Heart left ventricle (tissue), 16 donors: ENCODE data around the gene COX19. TPM values are rescaled to one million over a fixed set of nuclear protein-coding genes. Genes with fewer than 3 reads are reported as not detected.

Experiments
- ATAC-seq, 4 donors: fragments of 200-7000 bp; cut with Tn5 transposase; one replicate each; pipeline ENCODE4 v1.9.1; 2020 to 2022; ENCODE audit warnings: moderate library complexity in 4 of 4, mild to moderate bottlenecking in 3 of 4, moderate number of reproducible peaks in 1 of 4
- DNase-seq, 5 donors: peaks; one replicate each; pipeline ENCODE4 v3.0.0-alpha.2; 2020
- H3K27ac ChIP-seq, 12 donors: fragments of 200-600 bp; sonication (generic) in 4 of 12; one replicate each; pipeline versions ENCODE4 v1.5.0 to v1.8.0; 2016 to 2022; ENCODE audit warnings: mild to moderate bottlenecking in 2 of 12
- H3K27me3 ChIP-seq, 9 donors: fragments of 200-600 bp; sonication (generic) in 2 of 9; one replicate each; pipeline versions ENCODE4 v1.5.1 to v1.8.0; 2016 to 2022; ENCODE audit warnings: mild to moderate bottlenecking in 3 of 9
- H3K36me3 ChIP-seq, 9 donors: fragments of 200-600 bp; sonication (generic) in 2 of 9; one replicate each; pipeline versions ENCODE4 v1.5.0 to v1.8.0; 2018 to 2022; ENCODE audit warnings: mild to moderate bottlenecking in 2 of 9
- H3K4me1 ChIP-seq, 12 donors: fragments of 200-600 bp; sonication (generic) in 4 of 12; one replicate each; pipeline versions ENCODE4 v1.5.0 to v1.8.0; 2016 to 2022; ENCODE audit warnings: mild to moderate bottlenecking in 3 of 12
- H3K4me3 ChIP-seq, 12 donors: fragments of 200-600 bp; sonication (generic) in 4 of 12; one replicate each; pipeline versions ENCODE4 v1.5.0 to v1.8.0; 2017 to 2022; ENCODE audit warnings: mild to moderate bottlenecking in 9 of 12, moderate library complexity in 4 of 12
- H3K9me3 ChIP-seq, 12 donors: fragments of 200-600 bp; sonication (generic) in 4 of 12; one replicate each; pipeline versions ENCODE4 v1.5.0 to v1.8.0; 2016 to 2022; ENCODE audit warnings: mild to moderate bottlenecking in 1 of 12
- CTCF ChIP-seq, 12 donors: fragments of 200-600 bp; sonication (generic) in 4 of 12; IDR thresholded peaks; one replicate each; pipeline versions ENCODE4 v1.5.0 to v1.8.0; 2018 to 2022; ENCODE audit warnings: antibody characterized with exemption in 12 of 12, mild to moderate bottlenecking in 5 of 12
- POLR2A ChIP-seq, 2 donors: fragments of 450-650 bp; IDR thresholded peaks; one replicate each; pipeline ENCODE4 v1.6.1; 2017; ENCODE audit warnings: antibody characterized with exemption in 2 of 2, mild to moderate bottlenecking in 2 of 2, moderate library complexity in 2 of 2
- WGBS, 4 donors: extraction: QIAGEN DNeasy Blood & Tissue Kit in 2 of 4; methylation state at CpG; one replicate each; pipeline versions ENCODE4 v1.1.5 to v1.1.7; 2013 to 2018; 5-methylcytosine and 5-hydroxymethylcytosine counted together
- intact Hi-C, 10 donors: fragments of 100-400 bp; cut with DNase I; formaldehyde crosslinking; loops; one replicate each; pipeline versions ENCODE4 v1.11.1 to v1.14.2; 2022
- polyA plus RNA-seq, 2 donors: library from polyadenylated mRNA; stranded (reverse); fragments of 200-250 nt; gene quantifications; one replicate each; pipeline ENCODE4 v1.2.3, GENCODE V29; 2013
- total RNA-seq, 9 donors: library from RNA; depleted of rRNA in 2 of 9; stranded (reverse); fragments of >200 nt in 2 of 9; fragmentation: NEBNext Ultra II Directional in 3 of 9; extraction: Animal tissue kit (Norgen Biotek cat#: 25700) in 3 of 9; gene quantifications; one replicate each; pipeline versions ENCODE4 v1.1.0 to v1.2.4, GENCODE V29; 2016 to 2023
- donor health status: ischemic (EF 13 %, LVEDD 7.1; RV severe dilation, severe dysfunction).
- donor health status: healthy with polysubstance abuse.
- donor health status: DM: no; HTN: yes; CAD: no.
- donor health status: DM: no; HTN: no; CAD: no.
- donor health status: ischemic (EF 25% LVEDD 6.9; RV normal size, moderate dysfunction).
- donor health status: ischemic (EF 25% LVEDD 5.7; RV mildly dilated, moderate dysfunction).
- donor health status: healthy.
- donor health status: DM: yes; HTN: yes; CAD: no.
- donor health status: ischemic (EF 35%, LVEDD 5.7; RV mildly dilated, moderate dysfunction).
- donor health status: nonischemic (EF 11% LVEDD 7.7; RV severe dilation, severe dysfunction).
- donor health status: DM: yes; HTN: yes; CAD: no.
- donor health status: PGD.
- donor health status: ischemic (EF 29% LVEDD 5.4; RV normal size, mild dysfunction).
- donor health status: nonischemic (EF 23%, LVEDD 6.1; RV moderate dilation, normal function).

Gene COX19
- total and polyA plus RNA-seq, 11 donors = 3.1 to 7.8 (median 6.5) TPM

DNA sequence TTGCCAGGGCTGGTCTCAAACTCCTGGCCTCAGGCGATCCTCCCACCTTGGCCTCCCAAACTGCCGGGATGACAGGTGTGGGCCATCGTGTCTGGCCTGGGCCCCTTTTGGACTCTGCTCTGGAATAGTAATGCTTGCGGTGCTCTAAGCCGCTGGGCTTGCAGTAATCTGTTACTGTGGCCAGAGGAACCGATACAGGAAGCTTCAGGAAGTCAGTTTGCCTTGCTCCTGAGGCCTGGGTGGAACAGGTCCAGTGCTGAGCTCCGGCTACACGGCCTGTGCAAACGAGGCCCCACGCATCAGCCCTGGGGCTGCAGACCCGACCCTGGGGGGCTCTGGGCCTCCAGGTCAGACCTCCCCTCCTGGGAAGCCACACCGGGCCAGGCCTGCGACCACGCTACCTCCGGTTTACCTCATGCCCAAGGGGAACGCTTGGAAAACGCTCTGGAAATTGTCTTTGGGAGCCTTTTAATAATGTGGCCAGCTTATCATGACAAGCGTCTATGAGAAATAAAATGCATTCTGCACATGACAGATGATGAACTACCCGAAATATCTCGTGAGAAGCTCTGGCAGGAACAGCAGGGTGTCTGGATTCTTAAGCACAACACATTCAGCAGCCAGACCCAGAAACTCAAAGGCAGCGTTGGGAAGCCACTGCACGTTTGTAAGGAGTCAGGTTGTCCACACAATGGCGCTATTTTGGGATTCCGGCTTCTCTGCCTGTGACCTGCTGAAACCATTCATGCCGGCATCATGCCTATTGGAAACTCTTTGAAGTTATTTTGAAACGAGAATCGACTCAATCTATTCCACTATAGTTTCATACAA is 10.7 kb downstream of the COX19 start:
- intact Hi-C loops = no loop called here
- H3K4me3 ChIP-seq = peak overlapping the region in 5 of 12 donors; percentile 9 to 17 (median 14)
- TF ChIP-seq CTCF (IDR thresholded peaks at IDR 0.05) (peak in 7 of 12 donors; percentile 9 to 51 (median 31)), POLR2A (IDR thresholded peaks at IDR 0.05) (no peak)
- ATAC-seq = peak; percentile 40 to 81 (median 70)
- H3K27me3 ChIP-seq = no peaks in the 10 kb centered on the region
- 21 to 24% (median 23%) methylated on average over 16 to 27 of the region's 27 CpGs for WGBS, 4 donors
- H3K4me1 ChIP-seq = peaks cover 0 to 66% (median 29%) of the 10 kb centered on the region in 12 donors
- peaks cover 0 to 33% (median 30%) of the 10 kb centered on the region in 9 donors for H3K36me3 ChIP-seq
- peak; percentile 57 to 78 (median 65) for DNase-seq
- no peaks in the 10 kb centered on the region for H3K9me3 ChIP-seq
- H3K27ac ChIP-seq = peak overlapping the region; percentile 67 to 94 (median 88)

DNA sequence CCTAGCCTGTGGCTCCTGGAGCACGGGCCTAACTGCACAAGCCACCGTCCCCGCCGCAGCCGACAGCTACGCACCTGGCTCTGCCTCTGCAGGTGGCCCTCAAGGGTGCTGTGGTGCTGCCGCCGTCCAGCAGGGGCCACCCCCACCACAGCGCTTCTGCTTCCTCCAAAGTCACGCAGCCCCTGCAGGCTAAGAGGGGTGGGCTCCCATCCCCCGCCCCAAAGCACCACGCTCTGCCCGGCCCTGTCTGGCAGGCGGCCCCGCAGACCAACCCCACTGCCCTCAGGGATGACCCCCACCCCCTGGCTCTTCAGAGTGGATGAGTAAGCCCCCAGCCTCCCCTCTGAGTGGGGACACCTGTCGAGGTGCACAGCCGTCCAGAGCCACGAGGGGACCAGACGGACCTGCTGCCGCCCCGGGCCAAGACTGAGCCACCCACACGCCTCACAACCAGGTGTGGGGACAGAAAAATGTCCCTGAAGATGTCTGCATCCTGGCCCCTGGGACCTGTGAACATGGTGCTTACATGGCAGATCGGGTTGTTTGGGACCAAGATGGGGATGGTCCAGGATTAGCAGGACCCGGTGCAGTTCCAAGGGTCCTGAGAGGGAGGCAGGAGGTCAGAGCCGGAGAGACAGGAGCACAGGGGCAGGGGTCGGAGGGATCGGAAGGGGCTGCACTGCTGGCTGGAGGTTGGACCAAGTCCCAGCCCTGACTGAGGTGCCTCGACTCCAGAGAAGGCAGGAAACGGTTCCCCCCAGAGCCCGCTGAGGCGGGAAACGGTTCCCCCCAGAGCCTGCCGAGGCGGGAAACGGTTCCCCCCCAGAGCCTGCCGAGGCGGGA is 11.9 kb downstream of the COX19 start:
- peaks cover 0 to 22% (median 19%) of the 10 kb centered on the region in 9 donors for H3K36me3 ChIP-seq
- H3K4me1 ChIP-seq = peaks cover 0 to 57% (median 29%) of the 10 kb centered on the region in 12 donors
- WGBS, 4 donors = 49 to 64% (median 59%) methylated on average over 25 to 37 of the region's 37 CpGs
- peak in 3 of 5 donors; percentile 21 to 47 (median 24) for DNase-seq
- H3K27me3 ChIP-seq = no peaks in the 10 kb centered on the region
- TF ChIP-seq CTCF (IDR thresholded peaks at IDR 0.05) (peak in 1 of 12 donors; percentile 7), POLR2A (IDR thresholded peaks at IDR 0.05) (no peak)
- no peaks in the 10 kb centered on the region for H3K9me3 ChIP-seq
- no peak for ATAC-seq
- H3K27ac ChIP-seq = peak overlapping the region in 7 of 12 donors; percentile 85 to 94 (median 91)
- intact Hi-C loops = no loop called here
- no peak overlapping the region for H3K4me3 ChIP-seq

DNA sequence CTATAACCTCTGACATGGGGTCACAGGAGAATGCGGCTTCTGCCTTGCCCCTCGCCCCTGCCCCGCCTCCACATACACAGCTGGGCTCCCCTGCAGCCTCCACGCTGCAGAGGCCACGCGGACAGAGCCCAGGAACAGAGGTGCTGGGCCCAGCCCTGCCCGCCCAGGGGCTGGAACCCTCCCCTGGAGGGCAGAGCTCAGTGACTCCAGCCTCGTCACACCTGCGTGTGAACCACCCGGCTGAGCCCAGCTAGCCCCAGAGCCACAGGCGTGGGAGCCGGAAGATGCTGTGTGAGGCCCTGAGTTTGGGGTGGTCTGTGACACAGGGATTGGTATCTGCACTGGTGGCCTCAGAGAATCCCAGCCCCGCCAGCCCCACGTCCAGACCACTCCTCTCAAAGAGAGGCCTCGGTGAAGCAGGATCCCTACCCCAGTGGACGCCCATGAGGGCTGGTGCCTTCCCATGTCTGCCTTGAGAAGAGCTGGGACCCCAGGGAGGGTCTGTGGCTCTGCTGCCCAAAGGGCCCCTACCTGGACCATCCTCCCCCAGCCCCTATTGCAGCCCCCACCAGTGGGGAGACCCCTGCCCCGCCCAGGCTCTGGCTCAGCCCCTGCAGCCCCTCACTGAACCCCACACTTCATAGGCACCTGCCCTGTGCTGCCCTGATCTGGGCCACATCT is 12.8 kb downstream of the COX19 start:
- H3K27ac ChIP-seq = peak overlapping the region in 2 of 12 donors; percentile 1 to 85
- no peaks in the 10 kb centered on the region for H3K9me3 ChIP-seq
- ATAC-seq (no peak), DNase-seq (peak in 3 of 5 donors; percentile 16 to 52 (median 16))
- H3K27me3 ChIP-seq = no peaks in the 10 kb centered on the region
- no peak for TF ChIP-seq CTCF (IDR thresholded peaks at IDR 0.05)
- no peak for TF ChIP-seq POLR2A (IDR thresholded peaks at IDR 0.05)
- H3K36me3 ChIP-seq = peaks cover 0 to 13% (median 10%) of the 10 kb centered on the region in 9 donors
- WGBS, 4 donors = 86 to 99% (median 94%) methylated on average over 7 to 17 of the region's 17 CpGs
- peaks cover 0 to 61% (median 27%) of the 10 kb centered on the region in 12 donors for H3K4me1 ChIP-seq
- no peak overlapping the region for H3K4me3 ChIP-seq
- intact Hi-C loops = no loop called here
